ENCODE measurements around the gene SPAG7. TPM values are rescaled to one million over a fixed set of nuclear protein-coding genes. Genes with fewer than 3 reads are reported as not detected.

SPAG7 gene
- total and polyA plus RNA-seq, 9 donors, result 77.7 to 122 (median 103) TPM

GRCh38 chr17:4980644-4981216 lies 13.1 kb upstream of the SPAG7 start:
- Histone ChIP-seq H3K27ac (ENCODE audit: low read length) (no peak overlapping the region), H3K36me3 (ENCODE audit: control insufficient read depth, insufficient read depth, low read length) (peaks cover 60% of the 10 kb centered on the region)
- DNase-seq, result peak; percentile 77

GRCh38 chr17:4978726-4979125 lies 11.1 kb upstream of the SPAG7 start:
- no peaks in the 10 kb centered on the region for H3K9me3 ChIP-seq (replicated peaks; ENCODE audit: control insufficient read depth, low read depth, low read length)
- peaks cover 12% of the 10 kb centered on the region for H3K4me1 ChIP-seq (ENCODE audit: control insufficient read depth, insufficient read depth, low read length)
- H3K27ac ChIP-seq (ENCODE audit: low read length), result no peak overlapping the region
- no peaks in the 10 kb centered on the region for H3K27me3 ChIP-seq (ENCODE audit: control insufficient read depth, insufficient read depth, low read length)
- H3K36me3 ChIP-seq (ENCODE audit: control insufficient read depth, insufficient read depth, low read length), result peaks cover 75% of the 10 kb centered on the region
- H3K4me3 ChIP-seq (ENCODE audit: low read length), result no peak overlapping the region
- no peak for DNase-seq

More at GRCh38 chr17:4980644-4981216, 13.1 kb upstream of the SPAG7 start:
- Histone ChIP-seq H3K27me3 (ENCODE audit: control insufficient read depth, insufficient read depth, low read length) (no peaks in the 10 kb centered on the region), H3K4me1 (ENCODE audit: control insufficient read depth, insufficient read depth, low read length) (peaks cover 3% of the 10 kb centered on the region), H3K9me3 (replicated peaks; ENCODE audit: control insufficient read depth, low read depth, low read length) (no peaks in the 10 kb centered on the region), H3K4me3 (ENCODE audit: low read length) (no peak overlapping the region)
- 29% methylated on average over 2 of the region's 6 CpGs for WGBS (ENCODE audit: insufficient coverage)

GRCh38 chr17:4974115-4974670 lies 6.6 kb upstream of the SPAG7 start:
- WGBS (ENCODE audit: insufficient coverage), result no CpG with 5 or more reads among the region's 9 CpGs
- no peak overlapping the region for H3K27ac ChIP-seq (ENCODE audit: low read length)
- H3K36me3 ChIP-seq (ENCODE audit: control insufficient read depth, insufficient read depth, low read length), result peaks cover 87% of the 10 kb centered on the region
- H3K4me1 ChIP-seq (ENCODE audit: control insufficient read depth, insufficient read depth, low read length), result peaks cover 35% of the 10 kb centered on the region
- no peak overlapping the region for H3K4me3 ChIP-seq (ENCODE audit: low read length)
- no peaks in the 10 kb centered on the region for H3K27me3 ChIP-seq (ENCODE audit: control insufficient read depth, insufficient read depth, low read length)
- H3K9me3 ChIP-seq (replicated peaks; ENCODE audit: control insufficient read depth, low read depth, low read length), result no peaks in the 10 kb centered on the region
- no peak for DNase-seq

- DNase-seq, result no peak
- Histone ChIP-seq H3K4me3 (ENCODE audit: low read length) (no peak overlapping the region), H3K4me1 (ENCODE audit: control insufficient read depth, insufficient read depth, low read length) (peaks cover 42% of the 10 kb centered on the region), H3K36me3 (ENCODE audit: control insufficient read depth, insufficient read depth, low read length) (peaks cover 86% of the 10 kb centered on the region), H3K27me3 (ENCODE audit: control insufficient read depth, insufficient read depth, low read length) (no peaks in the 10 kb centered on the region), H3K9me3 (replicated peaks; ENCODE audit: control insufficient read depth, low read depth, low read length) (no peaks in the 10 kb centered on the region), H3K27ac (ENCODE audit: low read length) (no peak overlapping the region)
- 89% methylated on average over 7 of the region's 10 CpGs for WGBS (ENCODE audit: insufficient coverage)
These were observed 5.9 kb upstream of the SPAG7 start for GRCh38 chr17:4973256-4974114.

GRCh38 chr17:4972752-4973151 lies 5.1 kb upstream of the SPAG7 start:
- Histone ChIP-seq H3K27ac (ENCODE audit: low read length) (no peak overlapping the region), H3K27me3 (ENCODE audit: control insufficient read depth, insufficient read depth, low read length) (no peaks in the 10 kb centered on the region), H3K9me3 (replicated peaks; ENCODE audit: control insufficient read depth, low read depth, low read length) (no peaks in the 10 kb centered on the region), H3K4me3 (ENCODE audit: low read length) (no peak overlapping the region), H3K36me3 (ENCODE audit: control insufficient read depth, insufficient read depth, low read length) (peaks cover 79% of the 10 kb centered on the region), H3K4me1 (ENCODE audit: control insufficient read depth, insufficient read depth, low read length) (peaks cover 48% of the 10 kb centered on the region)
- WGBS (ENCODE audit: insufficient coverage), result 72% methylated on average over 12 of the region's 12 CpGs
- DNase-seq, result no peak

- H3K27me3 ChIP-seq (ENCODE audit: control insufficient read depth, insufficient read depth, low read length), result no peaks in the 10 kb centered on the region
- WGBS (ENCODE audit: insufficient coverage), result 100% methylated on average over 6 of the region's 12 CpGs
- H3K4me3 ChIP-seq (ENCODE audit: low read length), result no peak overlapping the region
- peaks cover 75% of the 10 kb centered on the region for H3K36me3 ChIP-seq (ENCODE audit: control insufficient read depth, insufficient read depth, low read length)
- DNase-seq, result no peak
- no peaks in the 10 kb centered on the region for H3K9me3 ChIP-seq (replicated peaks; ENCODE audit: control insufficient read depth, low read depth, low read length)
- H3K27ac ChIP-seq (ENCODE audit: low read length), result no peak overlapping the region
- peaks cover 48% of the 10 kb centered on the region for H3K4me1 ChIP-seq (ENCODE audit: control insufficient read depth, insufficient read depth, low read length)
These were observed 4.7 kb upstream of the SPAG7 start for GRCh38 chr17:4972322-4972721.

- peaks cover 70% of the 10 kb centered on the region for H3K36me3 ChIP-seq (ENCODE audit: control insufficient read depth, insufficient read depth, low read length)
- no peak overlapping the region for H3K4me3 ChIP-seq (ENCODE audit: low read length)
- no peaks in the 10 kb centered on the region for H3K9me3 ChIP-seq (replicated peaks; ENCODE audit: control insufficient read depth, low read depth, low read length)
- peak; percentile 66 for DNase-seq
- WGBS (ENCODE audit: insufficient coverage), result 58% methylated on average over 4 of the region's 6 CpGs
- peaks cover 48% of the 10 kb centered on the region for H3K4me1 ChIP-seq (ENCODE audit: control insufficient read depth, insufficient read depth, low read length)
- no peak overlapping the region for H3K27ac ChIP-seq (ENCODE audit: low read length)
- H3K27me3 ChIP-seq (ENCODE audit: control insufficient read depth, insufficient read depth, low read length), result no peaks in the 10 kb centered on the region
These were observed 4.2 kb upstream of the SPAG7 start for GRCh38 chr17:4971826-4972225.

GRCh38 chr17:4970273-4970672 lies 2.7 kb upstream of the SPAG7 start:
- no peak overlapping the region for H3K4me3 ChIP-seq (ENCODE audit: low read length)
- peaks cover 64% of the 10 kb centered on the region for H3K36me3 ChIP-seq (ENCODE audit: control insufficient read depth, insufficient read depth, low read length)
- peak; percentile 46 for DNase-seq
- no peaks in the 10 kb centered on the region for H3K27me3 ChIP-seq (ENCODE audit: control insufficient read depth, insufficient read depth, low read length)
- H3K4me1 ChIP-seq (ENCODE audit: control insufficient read depth, insufficient read depth, low read length), result peaks cover 59% of the 10 kb centered on the region
- H3K9me3 ChIP-seq (replicated peaks; ENCODE audit: control insufficient read depth, low read depth, low read length), result no peaks in the 10 kb centered on the region
- no peak overlapping the region for H3K27ac ChIP-seq (ENCODE audit: low read length)
- 85% methylated on average over 4 of the region's 8 CpGs for WGBS (ENCODE audit: insufficient coverage)

- Histone ChIP-seq H3K4me1 (ENCODE audit: control insufficient read depth, insufficient read depth, low read length) (peaks cover 57% of the 10 kb centered on the region), H3K4me3 (ENCODE audit: low read length) (peak overlapping the region; percentile 88), H3K36me3 (ENCODE audit: control insufficient read depth, insufficient read depth, low read length) (peaks cover 60% of the 10 kb centered on the region), H3K9me3 (replicated peaks; ENCODE audit: control insufficient read depth, low read depth, low read length) (no peaks in the 10 kb centered on the region), H3K27ac (ENCODE audit: low read length) (peak overlapping the region; percentile 100), H3K27me3 (ENCODE audit: control insufficient read depth, insufficient read depth, low read length) (no peaks in the 10 kb centered on the region)
- WGBS (ENCODE audit: insufficient coverage), result 68% methylated on average over 12 of the region's 16 CpGs
- no peak for DNase-seq
These were observed 2.0 kb upstream of the SPAG7 start for GRCh38 chr17:4969551-4970173.

- Histone ChIP-seq H3K27me3 (ENCODE audit: control insufficient read depth, insufficient read depth, low read length) (no peaks in the 10 kb centered on the region), H3K27ac (ENCODE audit: low read length) (peak overlapping the region; percentile 100), H3K4me1 (ENCODE audit: control insufficient read depth, insufficient read depth, low read length) (peaks cover 55% of the 10 kb centered on the region), H3K4me3 (ENCODE audit: low read length) (peak overlapping the region; percentile 88), H3K36me3 (ENCODE audit: control insufficient read depth, insufficient read depth, low read length) (peaks cover 57% of the 10 kb centered on the region), H3K9me3 (replicated peaks; ENCODE audit: control insufficient read depth, low read depth, low read length) (no peaks in the 10 kb centered on the region)
- DNase-seq, result peak; percentile 59
- 45% methylated on average over 14 of the region's 15 CpGs for WGBS (ENCODE audit: insufficient coverage)
These were observed 1.5 kb upstream of the SPAG7 start for GRCh38 chr17:4969047-4969550.
